Endothelial cell of umbilical vein (primary cell): ENCODE measurements around the gene KIF1C.

Experiments
- FOS ChIP-seq: IDR thresholded peaks from 2 replicates; pipeline ENCODE4 v1.6.1; 2011; ENCODE audit warnings: mild to moderate bottlenecking, low read length, moderate library complexity, borderline replicate concordance; ENCODE audit not compliant: insufficient read depth
- POLR2A ChIP-seq: IDR thresholded peaks from 2 replicates; pipeline ENCODE4 v1.6.1; 2012; ENCODE audit warnings: low read depth, mild to moderate bottlenecking, control low read depth, low read length
- TF ChIP-seq, protein P1 (sequence below), 2 donors: IDR thresholded peaks; 1 replicate in 1 of 2; 2 replicates in 1 of 2; pipeline ENCODE4 v1.5.1; 2011; ENCODE audit warnings: low read length in 2 of 2, mild to moderate bottlenecking in 2 of 2, moderate library complexity in 2 of 2, control low read depth in 1 of 2, inconsistent platforms in 1 of 2, low read depth in 1 of 2; ENCODE audit not compliant: insufficient read depth in 1 of 2; ENCODE audit errors: extremely low read depth in 1 of 2

- no peak for TF ChIP-seq POLR2A
- TF ChIP-seq, protein P1, sequence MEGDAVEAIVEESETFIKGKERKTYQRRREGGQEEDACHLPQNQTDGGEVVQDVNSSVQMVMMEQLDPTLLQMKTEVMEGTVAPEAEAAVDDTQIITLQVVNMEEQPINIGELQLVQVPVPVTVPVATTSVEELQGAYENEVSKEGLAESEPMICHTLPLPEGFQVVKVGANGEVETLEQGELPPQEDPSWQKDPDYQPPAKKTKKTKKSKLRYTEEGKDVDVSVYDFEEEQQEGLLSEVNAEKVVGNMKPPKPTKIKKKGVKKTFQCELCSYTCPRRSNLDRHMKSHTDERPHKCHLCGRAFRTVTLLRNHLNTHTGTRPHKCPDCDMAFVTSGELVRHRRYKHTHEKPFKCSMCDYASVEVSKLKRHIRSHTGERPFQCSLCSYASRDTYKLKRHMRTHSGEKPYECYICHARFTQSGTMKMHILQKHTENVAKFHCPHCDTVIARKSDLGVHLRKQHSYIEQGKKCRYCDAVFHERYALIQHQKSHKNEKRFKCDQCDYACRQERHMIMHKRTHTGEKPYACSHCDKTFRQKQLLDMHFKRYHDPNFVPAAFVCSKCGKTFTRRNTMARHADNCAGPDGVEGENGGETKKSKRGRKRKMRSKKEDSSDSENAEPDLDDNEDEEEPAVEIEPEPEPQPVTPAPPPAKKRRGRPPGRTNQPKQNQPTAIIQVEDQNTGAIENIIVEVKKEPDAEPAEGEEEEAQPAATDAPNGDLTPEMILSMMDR (IDR thresholded peaks at IDR 0.05; ENCODE audit: extremely low read depth in 1 of 2, insufficient read depth in 1 of 2, low read depth in 1 of 2, low read length in 2 of 2), result peak; percentile 50 to 81
- TF ChIP-seq FOS, result no peak
Observed at GRCh38 chr17:5031365-5032082, 33.8 kb downstream of the KIF1C start.
